Measurements from ENCODE around the gene CGNL1.

DNA sequence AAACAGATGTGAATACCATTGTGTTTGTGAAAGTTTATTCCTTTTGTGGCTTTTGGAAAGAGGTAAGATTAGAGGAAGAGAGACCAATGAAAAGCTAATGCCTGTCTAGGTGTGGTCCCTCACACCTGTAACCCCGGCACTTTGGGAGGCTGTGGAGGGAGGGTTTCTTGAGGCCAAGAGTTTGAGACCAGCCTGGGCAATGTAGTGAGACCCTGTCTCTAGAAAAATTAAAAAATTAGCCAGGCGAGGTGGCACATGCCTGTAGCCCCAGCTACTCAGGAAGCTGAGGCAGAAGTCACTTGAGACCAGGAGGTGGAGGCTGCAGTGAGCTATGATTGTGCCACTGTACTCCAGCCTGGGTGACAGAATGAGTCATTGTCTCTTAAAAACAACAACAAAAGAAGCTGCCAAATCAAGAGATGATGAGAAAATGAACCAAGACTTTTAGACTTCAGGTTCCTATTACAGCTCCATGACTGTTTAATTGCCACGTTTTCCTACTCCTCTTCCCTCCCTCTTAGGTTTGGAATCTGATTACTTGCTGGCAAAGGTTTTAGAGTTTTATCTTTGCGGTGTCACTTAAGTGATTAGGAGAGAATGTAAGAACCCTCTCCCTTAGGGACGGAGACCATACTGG is 68.7 kb downstream of the CGNL1 start:
- TF ChIP-seq, protein P1, sequence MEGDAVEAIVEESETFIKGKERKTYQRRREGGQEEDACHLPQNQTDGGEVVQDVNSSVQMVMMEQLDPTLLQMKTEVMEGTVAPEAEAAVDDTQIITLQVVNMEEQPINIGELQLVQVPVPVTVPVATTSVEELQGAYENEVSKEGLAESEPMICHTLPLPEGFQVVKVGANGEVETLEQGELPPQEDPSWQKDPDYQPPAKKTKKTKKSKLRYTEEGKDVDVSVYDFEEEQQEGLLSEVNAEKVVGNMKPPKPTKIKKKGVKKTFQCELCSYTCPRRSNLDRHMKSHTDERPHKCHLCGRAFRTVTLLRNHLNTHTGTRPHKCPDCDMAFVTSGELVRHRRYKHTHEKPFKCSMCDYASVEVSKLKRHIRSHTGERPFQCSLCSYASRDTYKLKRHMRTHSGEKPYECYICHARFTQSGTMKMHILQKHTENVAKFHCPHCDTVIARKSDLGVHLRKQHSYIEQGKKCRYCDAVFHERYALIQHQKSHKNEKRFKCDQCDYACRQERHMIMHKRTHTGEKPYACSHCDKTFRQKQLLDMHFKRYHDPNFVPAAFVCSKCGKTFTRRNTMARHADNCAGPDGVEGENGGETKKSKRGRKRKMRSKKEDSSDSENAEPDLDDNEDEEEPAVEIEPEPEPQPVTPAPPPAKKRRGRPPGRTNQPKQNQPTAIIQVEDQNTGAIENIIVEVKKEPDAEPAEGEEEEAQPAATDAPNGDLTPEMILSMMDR (IDR thresholded peaks at IDR 0.05), result no peak
- TF ChIP-seq EZH2 (IDR thresholded peaks at IDR 0.05) (no peak), EZH2phosphoT487 (IDR thresholded peaks at IDR 0.05) (no peak)
